Activated naive CD4-positive, alpha-beta T cell treated with anti-CD3 and anti-CD28 coated beads, Interleukin-2, amount 50 U/mL, for 16 hours (primary cell): Measurements from ENCODE around the gene TMEM80.
A peak's percentile ranks its signal among the peaks of the same experiment; 100 is the strongest.

Experiments used
- DNase-seq: peaks from one replicate; pipeline ENCODE4 v3.0.0-alpha.2; 2020

Gene TMEM80

DNA sequence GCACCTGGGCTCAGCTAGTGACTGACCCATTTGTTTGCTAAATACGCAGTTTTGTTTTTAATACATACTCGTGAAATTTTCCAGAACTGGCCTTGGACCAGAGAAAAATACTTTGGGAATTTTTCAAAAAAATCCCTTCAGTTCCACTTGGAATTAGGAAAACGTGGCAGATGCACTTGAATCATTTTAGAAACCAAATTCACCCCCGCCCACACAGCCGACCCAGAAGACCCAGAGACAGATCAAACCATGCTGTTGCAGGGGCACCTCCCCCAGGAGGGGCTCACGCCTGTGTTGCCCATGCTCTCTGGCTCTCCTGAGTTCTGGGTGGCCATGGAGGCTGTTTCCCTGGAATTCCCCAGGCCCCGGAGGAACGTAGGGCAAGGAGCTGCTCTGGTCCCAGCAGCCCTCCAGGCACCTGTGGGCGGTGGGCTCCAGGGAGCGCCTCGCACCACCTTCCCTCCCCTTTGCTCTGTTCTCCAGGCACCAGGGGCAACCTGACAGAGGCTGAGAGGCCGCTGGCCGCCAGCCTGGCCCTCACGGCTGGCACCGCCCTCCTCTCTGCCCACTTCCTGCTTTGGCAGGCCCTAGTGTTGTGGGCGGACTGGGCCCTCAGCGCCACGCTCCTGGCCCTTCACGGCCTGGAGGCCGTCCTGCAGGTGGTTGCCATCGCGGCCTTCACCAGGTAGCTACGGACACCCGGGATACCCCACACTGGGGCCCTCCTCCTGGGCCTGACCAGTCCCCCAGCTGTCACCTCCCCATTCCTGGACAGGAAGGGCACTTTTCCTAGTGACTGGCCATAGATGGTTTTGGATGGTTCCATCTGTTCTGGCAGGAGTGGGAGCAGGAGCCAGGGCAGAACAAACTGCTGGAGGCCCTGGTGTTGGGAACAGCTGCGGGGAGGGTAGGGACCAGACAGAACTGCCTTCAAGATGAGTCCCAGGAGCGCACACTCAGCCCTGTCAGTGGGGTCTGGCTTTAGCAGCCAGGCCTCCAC, 7.1 kb downstream of the TMEM80 start:
- DNase-seq, result no peak

- DNase-seq, result no peak
Measured at GRCh38 chr11:703506-703905, 7.9 kb downstream of the TMEM80 start.

DNA sequence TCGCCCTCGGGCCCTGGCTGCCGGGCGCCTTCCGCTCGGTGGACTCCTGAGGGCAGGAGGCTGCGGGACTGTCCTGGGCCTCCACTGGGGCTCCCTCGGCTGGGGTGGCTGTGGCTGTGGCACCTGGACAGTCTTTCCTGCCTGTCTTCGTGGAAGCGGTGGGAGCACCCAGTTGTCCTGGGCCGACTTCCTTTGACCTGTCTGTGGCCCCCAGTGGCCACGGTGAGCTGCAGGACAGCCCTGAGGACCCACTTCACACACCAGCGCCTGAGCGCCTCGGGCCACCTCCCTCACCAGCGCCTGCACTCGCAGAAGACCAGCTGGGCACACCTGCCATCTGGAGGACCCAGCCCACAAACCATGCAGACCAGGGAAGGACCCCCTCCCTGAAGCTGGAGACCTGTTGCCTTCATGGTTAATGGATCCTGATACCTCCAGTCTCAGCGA, 8.6 kb downstream of the TMEM80 start:
- no peak for DNase-seq

DNA sequence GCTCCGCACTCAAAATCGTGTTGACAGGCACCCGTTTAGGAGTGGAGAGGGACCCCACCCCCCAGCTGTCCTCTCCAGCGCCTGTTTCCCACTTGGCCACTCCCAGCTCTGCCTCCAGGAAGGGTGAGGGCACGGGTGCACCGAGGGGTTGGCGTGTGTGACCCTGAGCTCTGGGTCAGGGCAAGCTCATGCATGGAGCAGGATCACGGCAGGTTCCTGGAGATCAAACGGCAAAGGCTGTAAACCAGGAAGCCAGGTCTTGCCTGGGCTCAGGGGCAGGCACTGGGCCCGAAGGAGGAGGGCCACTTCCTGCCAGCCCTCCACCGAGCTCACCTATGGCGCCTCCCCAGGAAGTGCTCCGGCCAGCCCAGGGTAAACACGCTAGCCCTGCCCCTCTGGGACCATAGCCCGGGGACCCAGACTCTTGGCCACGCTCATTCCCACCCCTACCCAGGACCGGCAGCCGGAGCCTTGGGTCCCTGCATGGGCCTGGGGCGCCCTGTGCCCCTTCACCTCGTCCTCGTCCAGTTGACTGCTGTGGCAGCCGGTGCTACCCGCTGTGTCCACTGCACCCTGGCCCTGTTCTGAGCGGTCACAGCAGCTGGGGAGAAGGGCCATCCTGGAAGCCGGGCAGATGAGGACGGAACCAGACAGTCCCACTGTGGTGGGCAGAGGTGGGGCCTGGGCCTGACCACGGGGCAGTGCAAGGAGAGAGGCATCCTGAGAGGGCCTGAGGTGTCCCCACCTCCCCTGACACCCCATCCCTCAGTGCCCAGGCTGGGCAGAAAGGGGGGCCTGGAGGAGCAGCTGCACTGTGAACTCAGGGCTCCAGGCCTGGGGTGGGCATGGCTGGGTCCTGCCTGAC, 9.4 kb downstream of the TMEM80 start:
- DNase-seq, result no peak

GRCh38 chr11:705646-706438, 10.2 kb downstream of the TMEM80 start, which contains the start of gene EPS8L2:
Gene EPS8L2, plus strand, starts transcription at chr11:706231. Its CDS starts 3,177 bp downstream, at chr11:709408.
- no peak for DNase-seq

GRCh38 chr11:706439-706956, 10.9 kb downstream of the TMEM80 start:
- no peak for DNase-seq

DNA sequence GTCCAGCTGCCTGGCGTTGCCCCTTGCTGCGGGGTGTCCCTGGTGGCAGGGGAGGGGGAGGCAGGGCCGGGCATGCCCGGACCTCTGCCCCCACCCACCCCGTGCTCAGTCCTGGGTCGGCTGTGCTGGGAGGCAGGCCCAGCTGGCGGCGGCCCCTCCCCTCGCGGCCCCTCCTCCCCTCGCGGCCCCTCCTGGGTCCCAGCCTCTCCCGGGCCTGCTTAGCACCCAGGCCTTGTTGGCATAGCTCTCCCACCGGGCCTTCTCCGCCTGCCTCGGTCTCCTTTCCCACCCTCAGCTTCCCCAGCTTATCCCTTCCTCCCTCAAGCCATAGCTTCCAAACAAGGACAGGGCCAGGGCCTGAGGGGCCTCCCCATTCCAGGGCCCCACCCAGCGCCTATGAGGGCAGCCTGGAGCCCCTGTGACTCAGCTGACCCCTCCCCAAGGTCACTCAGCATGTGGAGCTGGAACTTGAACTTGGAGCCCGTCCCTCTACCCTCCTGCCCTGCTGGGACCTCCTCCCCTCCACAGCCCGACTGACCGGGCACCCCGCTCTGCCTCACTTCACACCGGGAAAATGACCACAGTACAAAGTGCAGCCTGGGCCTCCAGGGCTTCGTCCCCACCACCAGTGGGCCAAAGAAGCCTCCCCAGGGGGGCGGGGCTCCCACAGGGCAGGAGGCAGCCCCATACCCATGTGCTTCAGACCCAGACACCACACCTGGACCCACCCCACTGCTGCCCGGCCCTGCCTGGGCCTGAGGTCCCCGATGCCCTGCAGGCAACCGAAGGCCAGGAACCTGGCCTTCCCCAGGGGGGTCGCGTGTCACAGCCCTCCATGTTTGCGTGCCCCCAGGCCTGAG, 11.6 kb downstream of the TMEM80 start:
- DNase-seq, result no peak

DNA sequence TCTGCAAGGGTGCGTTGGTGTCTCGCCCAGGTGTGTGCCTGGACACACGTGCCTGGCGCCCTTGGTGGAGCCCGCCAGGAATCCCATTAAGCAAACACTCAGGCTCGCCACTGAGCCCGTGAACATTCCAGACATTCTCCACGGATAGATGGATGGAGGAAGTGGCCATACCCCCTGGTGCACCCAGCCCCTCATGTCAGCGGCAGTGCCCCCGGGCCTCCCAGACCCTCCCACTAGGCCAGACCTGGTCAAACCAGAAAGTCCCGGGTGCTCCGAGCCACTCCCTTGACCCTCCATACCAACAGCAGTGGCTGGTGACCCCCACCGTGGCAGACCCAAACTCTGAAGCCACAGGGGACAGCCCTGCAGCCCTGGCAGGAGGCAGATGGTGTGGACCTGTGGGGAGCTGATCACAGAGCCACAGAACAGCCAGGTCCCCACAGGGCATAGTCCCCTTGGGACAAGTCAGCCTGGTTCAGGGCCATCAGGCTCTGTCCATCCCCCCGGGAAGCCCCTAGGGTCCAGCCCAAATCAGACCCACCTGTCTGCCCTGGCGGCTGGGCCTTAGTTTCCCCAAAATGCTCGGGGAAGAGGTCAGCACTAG, 12.3 kb downstream of the TMEM80 start:
- DNase-seq, result no peak

DNA sequence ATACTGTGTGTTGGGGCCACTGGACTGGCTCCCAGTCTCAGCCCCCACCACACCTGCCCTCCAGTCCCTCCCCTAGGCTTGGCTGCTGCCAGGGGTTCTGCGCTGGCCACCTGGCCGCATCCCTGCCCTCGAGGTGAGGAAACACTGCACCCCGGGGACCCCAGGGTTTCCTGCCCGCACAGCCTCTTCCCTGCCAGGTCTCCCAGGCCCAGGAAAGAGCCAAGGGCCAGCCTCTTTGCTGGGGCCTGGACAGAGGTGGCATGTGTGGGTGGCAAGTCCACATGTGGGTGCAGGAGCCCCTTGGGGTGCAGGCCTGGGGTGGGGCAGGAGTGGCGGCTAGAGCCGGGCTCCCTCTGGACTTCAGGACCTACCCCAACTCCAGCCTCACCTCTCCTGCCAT, 12.9 kb downstream of the TMEM80 start:
- no peak for DNase-seq

GRCh38 chr11:709109-709997, 13.7 kb downstream of the TMEM80 start:
- DNase-seq, result no peak

- DNase-seq, result no peak
Measured at GRCh38 chr11:714436-714835, 18.8 kb downstream of the TMEM80 start.

DNA sequence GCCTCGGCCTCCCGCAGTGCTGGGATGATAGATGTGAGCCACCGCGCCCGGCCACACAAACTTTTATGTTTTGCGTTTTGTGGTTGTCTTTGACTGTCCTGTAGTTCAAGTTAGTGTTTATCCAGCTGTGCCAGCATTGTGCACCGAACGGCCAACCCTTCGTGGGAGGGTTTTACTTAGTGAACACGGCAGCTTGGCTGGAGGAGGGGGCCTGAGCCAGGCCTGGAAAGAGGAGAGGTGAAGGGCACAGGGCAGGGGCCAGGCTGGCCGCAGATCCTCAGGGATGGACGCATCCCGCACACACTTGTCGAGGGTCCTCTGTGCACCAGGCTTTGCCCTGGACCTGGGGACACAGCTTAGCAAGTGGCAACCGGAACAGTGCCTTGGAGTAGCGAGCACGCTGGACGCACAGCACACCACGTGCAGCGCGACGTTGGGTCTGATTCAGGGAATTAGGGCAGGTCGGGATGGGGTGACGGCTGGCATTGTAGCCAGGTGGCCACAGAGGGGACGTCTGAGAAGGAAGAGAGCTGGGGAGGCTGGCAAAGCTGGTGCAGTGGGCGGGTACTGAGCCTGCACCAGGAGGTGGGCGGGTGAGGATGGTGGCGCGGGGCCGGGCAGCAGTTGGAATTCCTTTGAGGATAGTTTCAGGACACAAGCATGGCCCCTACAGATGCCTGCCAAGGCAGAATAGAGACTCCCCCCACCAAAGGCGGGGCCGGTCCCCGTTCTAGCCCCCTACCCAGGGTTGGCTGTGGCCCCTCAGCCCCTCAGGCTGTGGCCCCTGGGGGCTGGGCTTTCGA, 23.8 kb downstream of the TMEM80 start:
- DNase-seq, result no peak

GRCh38 chr11:720017-720641, 24.5 kb downstream of the TMEM80 start:
- no peak for DNase-seq

DNA sequence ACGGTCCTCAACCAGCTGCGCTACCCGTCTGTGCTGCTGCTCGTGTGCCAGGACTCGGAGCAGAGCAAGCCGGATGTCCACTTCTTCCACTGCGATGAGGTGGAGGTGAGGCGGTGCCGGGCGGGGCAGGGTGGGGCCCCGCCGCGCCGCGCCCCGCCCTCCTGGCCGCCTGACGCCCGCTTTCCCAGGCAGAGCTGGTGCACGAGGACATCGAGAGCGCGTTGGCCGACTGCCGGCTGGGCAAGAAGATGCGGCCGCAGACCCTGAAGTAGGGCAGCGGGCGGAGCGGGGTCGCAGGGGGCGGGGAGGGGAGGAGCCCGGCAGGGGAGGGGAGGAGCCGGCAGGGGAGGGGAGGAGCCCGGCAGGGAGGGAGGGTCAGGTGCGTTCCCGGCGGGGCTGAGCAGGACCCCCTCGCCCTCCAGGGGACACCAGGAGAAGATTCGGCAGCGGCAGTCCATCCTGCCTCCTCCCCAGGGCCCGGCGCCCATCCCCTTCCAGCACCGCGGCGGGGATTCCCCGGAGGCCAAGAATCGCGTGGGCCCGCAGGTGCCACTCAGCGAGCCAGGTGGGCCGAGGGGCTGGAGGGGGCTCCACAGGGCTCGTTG, 25.1 kb downstream of the TMEM80 start:
- DNase-seq, result peak; percentile 51

DNA sequence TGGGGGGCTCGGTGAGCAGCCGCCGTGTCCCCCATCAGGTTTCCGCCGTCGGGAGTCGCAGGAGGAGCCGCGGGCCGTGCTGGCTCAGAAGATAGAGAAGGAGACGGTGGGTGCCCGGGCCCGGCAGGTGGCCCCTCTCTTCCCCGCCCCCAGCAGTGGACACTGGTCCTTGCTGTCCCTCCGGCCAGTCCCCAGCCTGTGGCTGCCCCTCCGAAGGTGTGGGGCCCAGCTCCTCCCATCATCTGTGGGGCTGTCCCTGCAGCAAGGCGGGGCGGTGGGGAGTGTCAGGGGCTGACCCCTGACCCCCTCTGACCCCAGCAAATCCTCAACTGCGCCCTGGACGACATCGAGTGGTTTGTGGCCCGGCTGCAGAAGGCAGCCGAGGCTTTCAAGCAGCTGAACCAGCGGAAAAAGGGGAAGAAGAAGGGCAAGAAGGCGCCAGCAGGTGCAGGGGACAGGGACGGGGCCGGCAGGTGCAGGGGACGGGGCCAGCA, 25.7 kb downstream of the TMEM80 start:
- no peak for DNase-seq

- DNase-seq, result peak; percentile 61
Measured at GRCh38 chr11:721741-722345, 26.2 kb downstream of the TMEM80 start.

DNA sequence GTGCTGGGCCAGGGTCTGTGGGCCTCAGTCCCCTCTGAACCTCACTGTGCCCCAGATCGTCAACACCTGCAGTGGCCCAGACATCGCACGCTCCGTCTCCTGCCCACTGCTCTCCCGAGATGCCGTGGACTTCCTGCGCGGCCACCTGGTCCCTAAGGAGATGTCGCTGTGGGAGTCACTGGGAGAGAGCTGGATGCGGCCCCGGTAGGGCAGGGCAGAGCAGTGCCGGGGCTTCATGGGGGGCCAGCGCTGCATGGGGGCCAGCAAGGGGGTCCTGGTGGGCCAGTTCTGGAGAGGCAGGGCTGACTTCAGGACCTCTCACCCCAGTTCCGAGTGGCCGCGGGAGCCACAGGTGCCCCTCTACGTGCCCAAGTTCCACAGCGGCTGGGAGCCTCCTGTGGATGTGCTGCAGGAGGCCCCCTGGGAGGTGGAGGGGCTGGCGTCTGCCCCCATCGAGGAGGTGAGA, 26.8 kb downstream of the TMEM80 start:
- no peak for DNase-seq
